Dedifferentiated amniotic fluid mesenchymal stem cell (primary cell): ENCODE measurements around the gene DNAH1.
"Not testable (repeated sequence)": the region's sequence is repeated elsewhere in the genome, so short reads cannot be mapped to it uniquely, and the experiment has no call there.

ENCODE experiments used
- DNase-seq: peaks from one replicate; pipeline ENCODE4 v3.0.0-alpha.2; 2016; ENCODE audit errors: extremely low spot score

The DNAH1 gene

DNA sequence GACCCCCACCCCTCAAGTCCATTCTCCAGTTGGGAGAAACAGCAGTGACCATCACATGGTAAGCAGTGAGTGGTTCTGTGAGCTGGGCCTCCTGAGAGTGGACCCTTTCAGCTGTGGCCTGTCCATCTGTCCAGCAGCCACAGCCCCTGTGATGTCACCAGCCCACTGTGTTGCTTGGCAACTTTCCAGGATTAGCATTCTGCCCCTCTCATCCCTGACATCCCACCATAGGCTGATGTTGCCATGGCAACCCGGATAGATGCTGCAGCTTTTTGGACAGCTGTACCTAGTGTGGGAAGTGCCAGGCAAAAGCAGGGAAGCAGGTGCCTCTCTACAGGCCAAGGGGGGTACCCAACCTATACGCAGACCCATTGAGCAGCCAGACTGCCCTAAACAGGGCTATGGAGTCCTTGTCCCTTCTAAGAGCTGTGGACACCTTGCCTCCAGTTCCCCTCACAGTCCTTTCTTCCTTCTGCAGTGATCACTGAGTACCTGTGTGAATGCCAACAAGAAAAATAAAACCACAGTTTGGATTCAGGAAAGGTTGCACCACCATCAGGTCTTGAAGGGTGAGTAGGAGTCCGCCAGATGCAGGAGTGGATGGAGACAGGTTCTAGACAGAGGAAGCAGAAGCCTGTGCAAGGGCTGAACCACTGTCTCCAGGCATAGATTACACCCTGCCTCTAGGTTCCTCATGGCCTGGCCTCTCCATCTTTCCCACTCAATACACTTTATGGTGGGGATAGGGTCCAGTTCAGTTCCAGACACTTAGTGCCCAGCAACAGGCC lies at the start of gene DNAH1:
Gene DNAH1 (plus strand): TSS at position 343 of the 788 bp plus-strand sequence. CDS start 6,124 bp downstream, outside the sequence.
- DNase-seq, result no peak

- DNase-seq, result no peak
Observed at GRCh38 chr3:52268036-52268435, 48.1 kb upstream of the DNAH1 start.

- DNase-seq, result no peak
Observed at GRCh38 chr3:52269776-52270175, 46.3 kb upstream of the DNAH1 start.

GRCh38 chr3:52270252-52270754 lies 45.8 kb upstream of the DNAH1 start:
- no peak for DNase-seq

DNA sequence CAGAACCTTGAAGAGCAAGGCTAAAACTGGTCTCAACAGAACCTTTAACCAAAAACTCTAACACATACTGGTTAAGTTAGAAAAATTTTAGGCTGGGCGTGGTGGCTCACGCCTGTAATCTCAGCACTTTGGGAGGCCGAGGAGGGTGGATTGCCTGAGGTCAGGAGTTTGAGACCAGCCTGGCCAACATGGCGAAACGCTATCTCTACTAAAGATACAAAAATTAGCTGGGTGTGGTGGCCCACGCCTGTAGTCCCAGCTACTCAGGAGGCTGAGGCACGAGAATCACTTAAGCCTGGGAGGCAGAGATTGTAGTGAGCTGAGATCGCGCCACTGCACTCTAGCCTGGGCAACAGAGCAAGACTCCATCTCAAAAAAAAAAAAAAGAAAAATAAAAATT lies 43.9 kb upstream of the DNAH1 start:
- not testable (repeated sequence) for DNase-seq

DNA sequence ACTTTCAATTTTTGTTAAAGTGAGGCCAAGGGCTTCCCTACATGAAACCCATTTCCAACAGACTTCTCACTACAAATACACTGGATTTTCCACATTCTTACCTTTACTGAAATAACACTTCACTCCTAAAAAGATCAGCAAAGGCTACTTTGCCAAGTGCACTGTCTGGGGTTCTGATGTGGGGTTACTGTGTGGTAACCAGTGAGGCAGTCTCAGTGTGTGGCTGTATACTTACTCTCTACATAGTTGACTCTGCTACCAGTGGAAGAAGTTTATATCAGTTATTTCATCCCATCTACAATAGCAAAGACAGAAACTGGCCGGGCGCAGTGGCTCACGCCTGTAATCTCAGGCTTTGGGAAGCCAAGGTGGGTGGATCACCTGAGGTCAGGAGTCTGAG lies 43.3 kb upstream of the DNAH1 start:
- no peak for DNase-seq

DNA sequence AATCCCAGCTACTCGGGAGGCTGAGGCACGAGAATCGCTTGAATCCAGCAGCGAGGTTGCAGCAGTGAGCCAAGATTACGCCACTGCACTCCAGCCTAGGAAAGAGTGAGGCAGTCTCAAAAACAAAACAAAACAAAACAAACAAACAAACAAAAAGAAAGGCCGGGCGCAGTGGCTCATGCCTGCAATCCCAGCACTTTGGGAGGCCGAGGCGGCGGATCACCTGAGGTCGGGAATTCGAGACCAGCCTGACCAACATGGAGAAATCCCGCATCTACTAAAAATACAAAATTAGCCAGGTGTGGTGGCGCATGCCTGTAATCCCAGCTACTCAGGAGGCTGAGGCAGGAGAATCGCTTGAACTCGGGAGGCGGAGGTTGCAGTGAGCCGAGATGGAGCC lies 41.3 kb upstream of the DNAH1 start:
- not testable (repeated sequence) for DNase-seq

GRCh38 chr3:52277071-52277964 lies 38.8 kb upstream of the DNAH1 start:
- peak; percentile 34 for DNase-seq

DNA sequence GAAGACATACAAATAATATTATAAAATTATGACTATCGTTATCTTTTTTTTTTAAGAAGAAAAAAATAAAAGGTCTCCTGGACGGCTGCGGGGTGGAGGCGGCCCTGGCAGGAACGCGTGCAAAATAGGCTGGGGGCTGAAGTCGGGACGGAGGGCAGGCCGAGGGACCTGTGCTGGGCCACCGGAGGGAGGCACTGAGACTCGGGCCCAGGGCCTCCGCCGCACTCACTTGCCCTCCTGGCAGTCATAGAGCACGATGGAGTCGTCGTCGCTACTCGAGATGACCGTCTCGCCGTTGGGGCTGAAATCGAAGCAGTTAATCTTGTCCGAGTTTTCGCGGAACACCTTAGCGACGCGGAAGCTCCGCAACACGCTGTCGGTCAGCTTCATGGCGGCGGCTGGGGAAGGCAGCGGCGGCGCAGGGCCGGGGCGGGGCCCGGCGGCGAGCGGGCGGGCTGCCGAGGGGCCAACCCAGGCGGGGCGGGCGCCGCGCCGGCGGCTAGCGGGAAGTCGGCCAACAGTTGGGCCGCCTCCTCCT lies 38.1 kb upstream of the DNAH1 start:
- no peak for DNase-seq

DNA sequence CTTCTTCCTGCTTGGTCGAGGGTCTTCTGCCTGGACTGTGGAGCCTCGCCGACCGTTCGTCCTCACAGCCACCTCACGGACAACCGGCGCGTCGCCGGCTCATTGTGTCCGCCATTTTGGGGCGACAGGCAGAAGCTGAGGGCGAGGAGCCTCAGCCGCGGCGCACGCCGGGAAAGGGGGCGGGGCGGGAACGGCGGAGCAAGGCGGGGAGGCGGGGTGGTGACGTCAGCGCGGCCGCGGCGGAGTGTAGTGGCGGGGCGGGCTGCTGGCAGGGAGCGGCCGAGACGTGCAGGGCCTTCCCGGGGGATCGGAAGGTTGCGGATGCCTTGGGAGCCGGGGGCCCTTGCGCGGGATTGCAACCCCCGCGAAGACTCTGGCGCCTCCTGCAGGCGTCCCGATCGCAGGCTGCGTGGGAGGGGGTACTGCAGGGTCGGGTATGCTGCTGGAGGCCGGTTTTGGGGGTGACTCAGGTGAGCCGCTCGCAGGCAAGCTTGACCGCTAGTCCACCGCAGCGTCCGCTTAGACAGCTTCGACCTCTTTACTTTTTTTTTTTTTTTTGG lies 37.5 kb upstream of the DNAH1 start, which contains the start of gene WDR82:
Gene WDR82 (minus strand): TSS at position 140 of the 560 bp plus-strand sequence. CDS start 288 bp downstream, outside the sequence.
- DNase-seq, result peak; percentile 88

DNA sequence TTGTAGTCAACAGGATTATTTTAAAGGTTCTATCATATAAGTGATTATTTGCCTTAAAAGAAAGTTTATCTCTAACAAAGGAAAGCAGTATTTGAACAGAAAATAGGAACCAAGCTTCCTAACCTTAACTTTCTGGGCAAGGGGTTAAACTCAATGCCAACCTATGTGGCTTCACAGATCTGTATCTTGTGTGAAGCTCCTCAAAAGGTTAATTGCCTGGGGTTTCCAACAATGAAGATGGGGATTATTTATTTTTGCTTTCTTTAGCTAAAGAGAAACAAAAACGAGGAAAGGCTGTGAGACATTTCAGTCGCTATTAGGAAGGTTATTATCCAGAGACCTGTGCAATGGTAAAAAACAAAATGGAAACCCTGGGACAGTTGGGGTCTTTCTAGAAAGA lies 36.5 kb upstream of the DNAH1 start:
- DNase-seq, result no peak

GRCh38 chr3:52280050-52280461 lies 36.1 kb upstream of the DNAH1 start:
- peak; percentile 46 for DNase-seq

GRCh38 chr3:52281981-52282801 lies 33.9 kb upstream of the DNAH1 start:
- no peak for DNase-seq

DNA sequence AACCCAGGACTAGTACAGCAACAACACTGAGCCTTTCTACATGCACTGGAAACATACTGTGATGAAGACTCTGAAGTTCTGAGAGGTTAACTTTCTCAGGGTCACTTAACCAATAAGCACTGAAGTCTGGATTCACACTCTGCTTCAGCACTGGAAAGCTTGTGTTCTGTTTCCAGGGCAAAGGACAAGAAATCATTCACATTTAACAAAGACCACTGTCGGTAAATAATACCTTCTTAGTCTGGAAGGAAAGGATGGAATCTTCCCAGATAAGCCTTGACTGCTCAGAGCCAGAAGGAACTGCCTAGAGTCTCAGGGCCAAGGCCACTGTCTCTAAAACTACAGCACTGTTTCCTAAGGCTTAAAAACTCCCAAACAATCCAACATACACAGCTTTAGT lies 32.8 kb upstream of the DNAH1 start:
- DNase-seq, result no peak

GRCh38 chr3:52284051-52284450 lies 32.1 kb upstream of the DNAH1 start:
- DNase-seq, result not testable (repeated sequence)

GRCh38 chr3:52286777-52287110 lies 29.4 kb upstream of the DNAH1 start:
- no peak for DNase-seq

DNA sequence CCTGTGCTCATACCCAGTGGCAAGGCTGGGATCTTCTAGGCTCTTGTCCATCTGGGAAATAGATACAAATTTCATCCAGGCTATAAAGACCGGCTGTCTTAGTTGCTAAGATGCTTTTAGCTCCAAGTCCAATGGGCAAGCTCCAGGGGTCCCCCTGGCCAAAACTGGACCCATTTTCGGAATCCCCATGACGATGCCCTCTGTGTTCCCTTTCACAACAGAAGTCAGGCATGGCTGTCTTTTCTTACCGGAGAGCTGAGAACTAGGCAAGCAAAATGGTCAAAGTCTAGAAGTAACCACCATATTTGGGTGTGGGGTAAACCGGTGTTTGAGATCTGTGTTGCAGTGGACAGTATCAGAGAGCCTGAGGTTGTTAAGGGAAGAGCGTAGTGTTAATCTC lies 27.4 kb upstream of the DNAH1 start:
- DNase-seq, result no peak

DNA sequence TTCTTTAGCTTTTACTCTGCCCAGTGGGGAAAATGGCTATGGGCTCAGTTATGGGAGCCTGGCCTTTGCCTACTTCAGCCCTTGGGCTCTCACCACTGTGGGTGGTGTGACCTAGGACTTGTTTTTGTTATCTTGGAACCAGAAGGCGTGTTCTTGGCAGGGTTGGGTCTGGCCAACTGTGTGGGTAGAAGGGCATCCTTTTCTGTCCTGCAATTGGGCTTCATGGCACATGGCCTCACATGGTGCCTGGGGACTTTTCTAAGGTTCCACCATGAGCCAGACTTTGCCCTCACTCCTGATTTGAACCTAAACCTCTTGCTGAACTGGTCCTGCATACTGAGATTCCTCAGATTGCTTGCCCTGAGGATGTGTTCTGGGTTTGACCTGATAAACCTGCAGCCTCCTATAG lies 26.8 kb upstream of the DNAH1 start:
- DNase-seq, result no peak

DNA sequence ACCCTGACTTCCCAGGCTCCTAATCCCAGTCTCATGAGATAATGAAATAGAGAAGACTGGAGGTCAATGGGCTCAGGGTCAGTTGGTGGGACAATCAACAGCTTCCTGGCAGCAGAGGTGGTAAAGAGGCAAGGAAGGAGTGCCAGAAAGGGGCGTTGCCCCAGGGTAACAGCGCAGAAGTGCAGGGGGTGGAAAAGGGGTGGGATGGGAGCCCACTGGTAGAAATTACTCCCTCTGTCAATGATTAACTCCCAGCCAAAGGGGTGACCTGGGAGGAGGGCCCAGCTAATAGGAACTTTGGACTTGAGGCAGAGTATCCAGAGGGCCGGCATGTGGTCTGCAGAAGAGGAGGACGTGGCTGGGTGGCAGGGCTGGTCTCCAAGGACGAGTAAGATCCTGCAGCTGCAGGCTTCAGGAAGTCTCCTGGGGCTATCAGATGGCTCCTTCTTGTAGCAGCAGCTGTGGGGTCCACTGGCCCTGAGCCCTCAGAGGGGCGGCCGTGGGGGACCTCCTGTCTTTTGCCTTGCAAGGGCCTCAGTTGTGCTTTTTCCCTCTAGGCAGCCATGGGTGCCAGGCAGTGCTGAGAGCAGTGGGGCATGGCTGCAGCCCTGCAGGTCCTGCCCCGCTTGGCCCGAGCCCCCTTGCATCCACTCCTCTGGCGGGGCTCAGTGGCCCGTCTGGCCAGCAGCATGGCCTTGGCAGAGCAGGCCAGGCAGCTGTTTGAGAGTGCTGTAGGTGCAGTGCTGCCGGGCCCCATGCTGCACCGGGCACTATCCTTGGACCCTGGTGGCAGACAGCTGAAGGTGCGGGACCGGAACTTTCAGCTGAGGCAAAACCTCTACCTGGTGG lies 26.1 kb upstream of the DNAH1 start:
- DNase-seq, result no peak
